HG02870 (cell line): ENCODE data around the gene PPARD.
A peak's percentile ranks its signal among the peaks of the same experiment; 100 is the strongest.
"Not testable (repeated sequence)": the region's sequence is repeated elsewhere in the genome, so short reads cannot be mapped to it uniquely, and the experiment has no call there.

Experiments used
- ATAC-seq: cut with Tn5 transposase; IDR thresholded peaks from one replicate; pipeline ENCODE4 v1.9.1; 2021; ENCODE audit warnings: mild to moderate bottlenecking, moderate library complexity; ENCODE audit not compliant: unreplicated experiment

The PPARD gene

GRCh38 chr6:35342258-35343091 is at the start of gene PPARD:
Gene PPARD (plus strand): TSS chr6:35342558. CDS start chr6:35411088, 68,530 bp downstream.
- peak; percentile 94 for ATAC-seq

- no peak for ATAC-seq
These were observed 48.7 kb upstream of the PPARD start for GRCh38 chr6:35293681-35294080.

GRCh38 chr6:35294308-35294945 is 47.9 kb upstream of the PPARD start:
- no peak for ATAC-seq

- no peak for ATAC-seq
These were observed 47.3 kb upstream of the PPARD start for GRCh38 chr6:35295036-35295435.

GRCh38 chr6:35295521-35296315 is 46.6 kb upstream of the PPARD start:
- ATAC-seq, result no peak

- ATAC-seq, result no peak
These were observed 45.3 kb upstream of the PPARD start for GRCh38 chr6:35296931-35297600.

- ATAC-seq, result peak; percentile 76
These were observed 44.5 kb upstream of the PPARD start, which contains the start of gene DEF6 for GRCh38 chr6:35297601-35298481. Gene DEF6 (plus strand): TSS chr6:35297818. CDS start chr6:35297857, 39 bp downstream.

- no peak for ATAC-seq
These were observed 43.7 kb upstream of the PPARD start for GRCh38 chr6:35298625-35299140.

- ATAC-seq, result no peak
These were observed 42.7 kb upstream of the PPARD start for GRCh38 chr6:35299674-35300073.

GRCh38 chr6:35300848-35301247 is 41.5 kb upstream of the PPARD start:
- no peak for ATAC-seq

- ATAC-seq, result peak; percentile 75
These were observed 39.6 kb upstream of the PPARD start for GRCh38 chr6:35302604-35303241.

- ATAC-seq, result no peak
These were observed 38.1 kb upstream of the PPARD start for GRCh38 chr6:35304299-35304698.

- no peak for ATAC-seq
These were observed 37.2 kb upstream of the PPARD start for GRCh38 chr6:35305117-35305516.

- ATAC-seq, result not testable (repeated sequence)
These were observed 35.2 kb upstream of the PPARD start for GRCh38 chr6:35307138-35307537.

GRCh38 chr6:35308543-35308942 is 33.8 kb upstream of the PPARD start:
- ATAC-seq, result not testable (repeated sequence)

GRCh38 chr6:35309611-35310264 is 32.6 kb upstream of the PPARD start:
- no peak for ATAC-seq

GRCh38 chr6:35310265-35310831 is 32.0 kb upstream of the PPARD start:
- no peak for ATAC-seq

GRCh38 chr6:35311390-35312075 is 30.8 kb upstream of the PPARD start:
- ATAC-seq, result no peak
